HepG2 (cell line): ENCODE data around the gene PCP4. TPM values are rescaled to one million over a fixed set of nuclear protein-coding genes. Genes with fewer than 3 reads are reported as not detected.

ENCODE experiments used
- ATAC-seq: fragments of 200-7000 bp; cut with Tn5 transposase; 3 replicates; pipeline ENCODE4 v1.9.1; 2020; ENCODE audit warnings: mild to moderate bottlenecking, moderate library complexity
- BruUV-seq: library from RNA; stranded (reverse); fragments of 400-500 nt; replicated peaks from 2 replicates; lab custom pipeline; 2021; lab: Mats Ljungman, UMichigan
- CTCF ChIA-PET: fragments of 300-600 bp; formaldehyde crosslinking; extraction: SDS; loops from one replicate; lab custom pipeline; 2021; ENCODE audit warnings: low total read pairs, inconsistent platforms, low intra/inter-chr PET ratio; lab: Yijun Ruan, JAX
- POLR2A ChIA-PET: fragments of 350-600 bp; sonication (Branson Sonifier 250); formaldehyde crosslinking; loops from one replicate; lab custom pipeline; 2020; ENCODE audit warnings: antibody characterized with exemption, inconsistent platforms; lab: Yijun Ruan, JAX
- DNase-seq: peaks from one replicate; pipeline ENCODE4 v3.0.0-alpha.2; 2015; ENCODE audit warnings: low spot score
- FAIRE-seq: peaks from 3 replicates; lab custom pipeline; 2011; peaks lifted over from hg19 to GRCh38; lab: Jason Lieb, UNC
- H2AFZ ChIP-seq: one replicate; pipeline ENCODE4 v1.6.1; 2011; ENCODE audit warnings: low read length, inconsistent platforms
- H3K27ac ChIP-seq: fragments of 300-600 bp; 3 replicates; pipeline ENCODE4 v1.8.0; 2011; ENCODE audit warnings: mixed run types, mild to moderate bottlenecking, mixed read lengths, low read length, inconsistent platforms; ENCODE audit not compliant: insufficient read depth; ENCODE audit errors: extremely low read length
- H3K27me3 ChIP-seq, 2 experiments: fragments of 200-600 bp in 1 of 2; 2 replicates in 1 of 2; 3 replicates in 1 of 2; pipeline versions ENCODE4 v1.6.0 to v1.8.0; 2011; ENCODE audit warnings: low read length in 2 of 2, mild to moderate bottlenecking in 2 of 2, moderate library complexity in 2 of 2, inconsistent platforms in 1 of 2; ENCODE audit not compliant: insufficient read depth in 2 of 2, control insufficient read depth in 1 of 2
- H3K36me3 ChIP-seq, 2 experiments: fragments of 200-600 bp in 1 of 2; replicated peaks in 1 of 2; 2 replicates in 1 of 2; 3 replicates in 1 of 2; pipeline versions ENCODE4 v1.5.1 to v1.8.0; 2011; ENCODE audit warnings: low read length in 2 of 2, inconsistent platforms in 1 of 2; ENCODE audit not compliant: insufficient read depth in 2 of 2, control insufficient read depth in 1 of 2
- H3K4me1 ChIP-seq: 2 replicates; pipeline ENCODE4 v1.5.1; 2012; ENCODE audit warnings: low read length, inconsistent platforms; ENCODE audit not compliant: insufficient read depth
- H3K4me2 ChIP-seq: 2 replicates; pipeline ENCODE4 v1.6.0; 2011; ENCODE audit warnings: low read depth, low read length, inconsistent platforms
- H3K4me3 ChIP-seq, 3 experiments: fragments of 200-600 bp in 1 of 3; sonication (generic), shearing (Covaris generic) in 1 of 3; replicated peaks in 1 of 3; 2 replicates each; pipeline ENCODE4 v1.5.1; 2011 to 2016; ENCODE audit warnings: low read length in 3 of 3, inconsistent platforms in 2 of 3, low read depth in 2 of 3, mild to moderate bottlenecking in 2 of 3, control low read depth in 1 of 3, mixed read lengths in 1 of 3; ENCODE audit not compliant: insufficient read depth in 1 of 3
- H3K79me2 ChIP-seq: one replicate; pipeline ENCODE4 v1.6.1; 2011; ENCODE audit warnings: low read length, inconsistent platforms; ENCODE audit not compliant: insufficient read depth
- H3K9ac ChIP-seq: 2 replicates; pipeline ENCODE4 v1.6.0; 2011; ENCODE audit warnings: mild to moderate bottlenecking, low read depth, low read length, inconsistent platforms; ENCODE audit not compliant: insufficient read depth
- H3K9me3 ChIP-seq: 2 replicates; pipeline ENCODE4 v1.5.1; 2012; ENCODE audit warnings: mild to moderate bottlenecking, low read length
- H4K20me1 ChIP-seq: 2 replicates; pipeline ENCODE4 v1.6.0; 2011; ENCODE audit warnings: inconsistent platforms, mild to moderate bottlenecking, low read length, moderate library complexity; ENCODE audit not compliant: insufficient read depth
- CEBPB ChIP-seq: IDR thresholded peaks from 2 replicates; pipeline ENCODE4 v1.6.1; 2011; ENCODE audit warnings: low read depth, low read length, improper control_type of control experiment, borderline replicate concordance
- GTF3A ChIP-seq: sonication (generic); formaldehyde crosslinking; conservative IDR thresholded peaks from 2 replicates; pipeline ENCODE4 v1.4.0; 2020; ENCODE audit warnings: mild to moderate bottlenecking, missing genetic modification reagents
- NCOA1 ChIP-seq: sonication (generic); formaldehyde crosslinking; IDR thresholded peaks from 2 replicates; pipeline ENCODE4 v1.9.0; 2021; ENCODE audit warnings: missing genetic modification reagents
- SAFB2 ChIP-seq: sonication (generic); formaldehyde crosslinking; IDR thresholded peaks from 2 replicates; pipeline ENCODE4 v1.5.1; 2020; ENCODE audit warnings: missing genetic modification reagents, low read depth, mild to moderate bottlenecking, borderline replicate concordance
- THAP9 ChIP-seq: sonication (generic); formaldehyde crosslinking; IDR thresholded peaks from 2 replicates; pipeline ENCODE4; 2020; ENCODE audit warnings: missing genetic modification reagents, mild to moderate bottlenecking, borderline replicate concordance
- WGBS: methylation state at CpG from one replicate; pipeline ENCODE4 v1.1.6; 2017; ENCODE audit warnings: low lambda C conversion rate; 5-methylcytosine and 5-hydroxymethylcytosine counted together
- in situ Hi-C: cut with HindIII; loops from 2 replicates; pipeline ENCODE4 v1.10.0; 2017; ENCODE audit warnings: low pct_unique_long_range_greater_than_20kb; ENCODE audit not compliant: extremely low pct_ligation_motif_present
- intact Hi-C: fragments of 100-400 bp; cut with micrococcal nuclease; formaldehyde crosslinking; loops from one replicate; pipeline ENCODE4 v1.10.0; 2022; ENCODE audit not compliant: unreplicated experiment
- polyA plus RNA-seq, 8 experiments: library from polyadenylated mRNA; depleted of rRNA in 3 of 8; stranded (reverse) in 7 of 8; unstranded in 1 of 8; fragments of >200 nt; fragmentation: Illumina TruSeq in 4 of 8; extraction: Trizol in 4 of 8; gene quantifications; 2 replicates each; pipeline versions ENCODE4 v1.2.1 to v1.2.3, GENCODE V29; 2011 to 2016; ENCODE audit warnings: low read depth in 4 of 8, missing spikeins in 1 of 8, mixed read lengths in 1 of 8; ENCODE audit not compliant: insufficient read depth in 1 of 8
- total RNA-seq, 5 experiments: library from RNA; depleted of rRNA; stranded (reverse); fragments of >200 nt; fragmentation: Illumina TruSeq; extraction: Trizol; gene quantifications; 2 replicates each; pipeline ENCODE4 v1.2.3, GENCODE V29; 2016; ENCODE audit warnings: low read depth in 1 of 5

PCP4 gene
- total and polyA plus RNA-seq, 2 of the 13 experiments (the other 11 are each of a cell fraction or from before 2014, with no cell fraction given) = not detected

GRCh38 chr21:39866093-39866492 is 1.1 kb upstream of the PCP4 start (continued):
- TF ChIP-seq THAP9 (CRISPR knock-in tag) (no peak), SAFB2 (CRISPR knock-in tag) (no peak), GTF3A (CRISPR knock-in tag) (no peak), CEBPB (no peak)

GRCh38 chr21:39869141-39869818 is 2.0 kb downstream of the PCP4 start:
- Histone ChIP-seq H3K4me1 (no peaks in the 10 kb centered on the region), H4K20me1 (no peaks in the 10 kb centered on the region), H3K4me2 (no peak overlapping the region), H3K27ac (no peak overlapping the region), H3K9ac (no peak overlapping the region), H3K36me3 (no peaks in the 10 kb centered on the region), H3K79me2 (no peaks in the 10 kb centered on the region), H3K27me3 (no peaks in the 10 kb centered on the region), H3K4me3 (no peak overlapping the region), H3K9me3 (peaks cover 30% of the 10 kb centered on the region), H2AFZ (no peak overlapping the region)
- no peak for TF ChIP-seq NCOA1
- 51% methylated on average over 3 of the region's 11 CpGs for WGBS
- ATAC-seq (no peak), DNase-seq (no peak), FAIRE-seq (no peak)
- intact Hi-C loops (no loop called here), in situ Hi-C loops (no loop called here)
- no TSS peak for BruUV-seq
- ChIA-PET POLR2A (no interaction called here), CTCF (no interaction called here)
